Measurements from ENCODE around the gene CDH23.

The CDH23 gene

DNA sequence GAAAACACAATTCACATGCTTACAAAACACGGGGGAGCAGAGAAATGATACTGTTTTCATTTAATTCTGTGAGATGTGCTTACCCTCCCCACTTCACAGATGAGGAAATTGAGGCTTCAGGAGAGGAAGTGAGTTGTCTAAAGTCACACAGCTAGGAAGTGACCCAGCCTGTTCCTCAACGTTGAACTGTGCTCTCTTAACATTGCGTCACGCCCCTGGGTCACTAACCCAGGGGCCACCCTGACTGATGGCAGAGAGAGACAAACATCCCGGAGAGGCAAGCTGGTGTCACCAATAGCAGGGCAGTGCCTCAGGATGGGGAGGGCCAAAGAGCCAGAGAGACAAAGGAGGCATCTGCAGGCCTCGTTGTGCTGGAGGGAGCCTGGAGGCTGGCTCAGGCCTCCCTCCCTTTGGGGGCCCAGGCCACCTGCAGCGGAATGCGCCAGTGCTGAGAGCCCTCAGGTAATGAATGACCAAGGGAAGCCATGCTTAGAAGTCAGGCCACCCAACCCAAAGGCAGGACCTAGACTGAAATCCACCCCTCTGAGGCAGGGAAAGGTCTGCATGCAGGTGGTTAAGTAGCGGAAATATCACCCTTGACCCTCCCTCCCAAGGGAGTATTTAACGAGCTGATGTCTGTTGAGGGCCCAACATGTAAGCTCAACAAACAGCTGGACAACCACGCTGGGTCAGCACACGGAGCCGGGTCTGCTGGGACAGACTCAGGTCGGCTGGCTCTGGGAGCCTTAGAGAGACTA, 241.5 kb downstream of the CDH23 start:
- intact Hi-C loops (cut with DNase I) = no loop called here
- no peak for DNase-seq

DNA sequence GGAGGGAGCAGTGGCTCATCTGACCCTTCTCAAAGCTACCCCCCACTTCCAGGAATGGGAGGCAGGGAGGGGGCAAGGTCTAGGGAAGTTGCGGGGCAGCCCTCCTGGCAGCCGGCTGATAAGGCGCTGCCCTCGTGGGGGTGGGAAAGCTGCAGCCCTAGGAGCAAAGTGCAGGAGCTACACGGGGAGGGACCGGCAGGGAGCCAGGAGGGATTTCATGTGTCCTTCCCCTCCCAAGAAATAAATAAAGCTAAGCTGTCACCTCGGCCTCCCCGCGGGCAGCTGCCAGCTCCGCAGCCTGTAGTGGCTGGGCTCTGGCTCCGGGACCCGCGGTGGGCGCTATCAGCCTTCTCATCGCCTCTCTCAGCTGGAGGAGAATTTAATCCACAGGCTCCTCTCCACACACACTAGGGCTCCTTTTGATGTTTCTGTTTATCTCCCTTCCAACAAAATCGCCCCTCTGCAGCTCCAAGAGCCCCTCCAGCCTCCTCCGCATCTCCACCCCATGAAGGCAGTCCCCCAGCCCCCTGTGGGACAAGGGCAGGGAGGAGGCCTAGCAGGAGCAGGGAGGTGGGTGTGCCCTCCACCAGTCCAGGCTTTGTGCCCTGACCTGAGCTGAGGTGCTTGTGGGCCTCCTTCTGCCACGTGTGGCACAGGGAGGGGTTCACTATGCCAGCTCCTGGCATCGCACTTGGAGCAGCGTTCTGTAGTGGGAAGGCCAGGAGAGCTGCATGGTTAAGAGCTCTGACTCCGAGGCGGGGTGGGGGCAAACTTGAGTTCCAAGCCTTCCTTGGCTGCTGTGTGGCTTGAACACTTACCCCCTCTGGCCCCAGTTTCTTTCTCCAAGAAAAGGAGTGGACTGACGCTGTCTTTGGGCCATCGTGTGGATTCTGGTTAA, 242.4 kb downstream of the CDH23 start:
- intact Hi-C loops (cut with DNase I) = no loop called here
- no peak for DNase-seq

DNA sequence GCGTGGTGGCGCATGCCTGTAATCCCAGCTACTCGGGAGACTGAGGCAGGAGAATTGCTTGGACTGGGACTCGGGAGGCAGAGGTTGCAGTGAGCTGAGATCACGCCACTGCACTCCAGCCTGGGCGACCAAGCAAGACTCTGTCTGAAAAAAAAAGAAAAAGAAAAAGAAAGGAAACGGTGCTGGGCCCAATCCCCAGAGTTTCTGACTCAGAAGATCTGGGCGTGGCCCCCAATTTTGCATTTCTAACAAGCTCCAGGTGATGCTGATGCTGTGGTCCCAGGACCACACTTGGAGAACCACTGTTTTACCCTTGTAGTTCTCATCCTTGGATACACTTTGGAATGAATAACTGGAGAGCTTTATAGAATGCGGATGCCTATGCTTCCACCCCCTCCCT, 243.9 kb downstream of the CDH23 start:
- intact Hi-C loops (cut with DNase I) = no loop called here
- no peak for DNase-seq

DNA sequence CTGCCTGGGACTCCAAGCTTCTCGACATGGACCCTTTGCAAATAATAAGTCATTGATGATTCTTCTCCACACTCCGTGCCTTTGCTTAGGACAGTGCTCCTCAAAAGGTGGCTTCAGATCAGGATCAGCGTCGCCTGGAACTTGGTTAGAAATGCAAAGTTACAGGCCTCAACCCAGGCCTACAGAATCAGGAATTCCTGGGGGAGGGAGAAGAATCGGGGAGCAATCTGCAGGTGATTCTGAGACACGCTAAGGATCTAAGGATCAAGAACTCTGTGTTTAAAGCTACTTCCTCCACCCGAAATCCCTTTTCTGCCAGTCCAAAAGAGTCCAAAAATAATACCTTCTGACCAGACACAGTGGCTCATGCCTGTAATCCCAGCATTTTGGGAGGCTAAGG, 244.7 kb downstream of the CDH23 start:
- intact Hi-C loops (cut with DNase I) = no loop called here
- no peak for DNase-seq

DNA sequence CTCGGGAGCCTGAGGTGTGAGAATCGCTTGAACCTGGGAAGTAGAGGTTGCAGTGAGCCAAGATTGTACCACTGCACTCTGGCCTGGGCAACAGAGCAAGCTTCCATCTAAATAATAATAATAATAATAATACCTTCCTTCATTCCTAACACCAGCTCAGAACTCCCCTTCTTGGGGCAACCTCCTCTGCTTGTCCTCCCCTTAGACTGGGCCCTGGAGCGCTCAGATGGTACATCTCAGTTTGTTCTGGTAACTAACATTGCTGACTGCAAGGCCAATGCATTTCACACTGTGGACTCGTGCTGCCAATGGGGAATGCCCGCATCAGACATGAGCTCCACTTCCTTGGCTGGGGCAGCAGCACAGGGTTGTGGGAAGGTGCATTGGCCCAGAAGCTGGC, 245.3 kb downstream of the CDH23 start:
- DNase-seq = no peak
- intact Hi-C loops (cut with DNase I) = no loop called here

DNA sequence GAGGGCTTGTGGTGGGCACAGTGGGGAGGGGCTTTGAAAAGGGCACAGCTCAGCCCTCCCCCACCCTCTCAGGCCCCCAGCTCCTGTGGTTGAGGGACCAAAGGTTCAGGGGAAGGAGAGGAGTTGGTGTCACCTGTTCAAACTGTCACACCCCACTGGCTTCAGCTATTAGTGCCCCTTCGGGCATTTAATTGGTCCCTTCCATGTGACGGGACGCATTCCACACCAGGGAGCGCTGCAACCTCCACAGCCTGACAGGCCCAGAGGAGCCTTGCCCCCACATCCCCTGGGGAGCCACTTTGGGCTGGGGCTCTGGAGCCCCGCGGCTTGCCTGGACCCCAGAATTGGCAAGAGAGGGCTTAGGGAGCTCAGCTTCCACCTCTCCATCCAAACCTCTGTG, 247.2 kb downstream of the CDH23 start:
- intact Hi-C loops (cut with DNase I) = no loop called here
- no peak for DNase-seq

DNA sequence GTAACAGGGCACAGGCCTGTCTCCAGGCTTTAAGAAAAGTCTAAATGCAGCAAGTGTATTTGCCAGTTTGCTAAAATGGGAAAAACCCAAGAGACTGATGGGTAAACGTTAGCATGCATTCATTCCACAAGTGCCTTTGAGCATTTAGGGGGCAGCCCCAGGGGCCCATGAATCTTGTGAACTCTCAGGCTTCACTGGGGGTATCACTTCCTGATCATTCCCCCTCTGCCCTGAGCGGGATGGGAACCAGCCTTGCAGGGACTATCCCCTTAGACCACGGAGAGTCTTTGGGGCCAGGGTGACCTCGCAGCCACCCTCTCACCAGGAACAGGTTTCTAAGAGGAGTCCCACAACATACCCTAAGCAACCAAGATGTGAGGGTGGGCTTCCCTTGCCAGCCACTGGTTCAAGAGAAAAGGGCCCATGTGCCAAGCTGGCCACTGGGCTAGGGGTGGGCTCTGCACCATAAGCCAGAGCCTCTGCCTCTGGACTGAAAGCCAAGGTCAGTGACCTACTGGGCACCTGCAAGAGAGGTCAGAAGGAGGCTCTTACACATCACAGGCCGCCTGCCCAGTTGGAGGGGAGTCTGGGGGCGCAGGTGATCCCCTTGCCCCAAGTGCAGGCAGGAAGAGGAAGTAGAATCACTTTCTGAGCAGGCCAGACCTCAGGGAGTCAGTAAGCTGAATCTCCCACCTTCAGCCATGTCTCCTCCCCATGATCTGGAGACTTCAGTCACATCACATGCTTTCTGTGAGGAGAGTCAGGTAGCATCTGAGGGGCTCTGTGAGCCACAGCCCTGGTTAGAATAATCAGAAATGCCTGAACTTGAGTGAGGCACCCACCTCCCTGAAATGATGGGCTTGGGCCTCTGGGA, 247.8 kb downstream of the CDH23 start:
- intact Hi-C loops (cut with DNase I) = no loop called here
- no peak for DNase-seq

DNA sequence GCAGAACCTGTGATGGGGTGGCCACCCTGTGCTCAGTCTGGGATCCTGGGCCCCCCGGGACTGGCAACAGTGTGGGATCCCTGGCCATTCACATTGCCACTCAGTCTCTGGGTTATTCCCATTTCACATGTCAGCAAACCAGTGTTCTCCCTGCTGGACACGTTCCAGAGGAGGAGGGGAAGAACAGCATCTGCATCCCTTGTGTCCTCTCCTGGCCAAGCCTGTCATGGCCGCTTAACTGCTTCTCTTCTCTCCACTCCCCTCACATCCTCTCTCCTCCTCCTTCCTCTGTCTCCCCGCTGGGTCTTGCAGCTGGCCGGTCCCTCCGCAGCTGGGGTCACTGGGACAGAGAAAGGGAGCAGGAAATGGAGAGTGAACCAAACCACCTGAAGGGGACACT, 248.5 kb downstream of the CDH23 start:
- DNase-seq = no peak
- intact Hi-C loops (cut with DNase I) = no loop called here

DNA sequence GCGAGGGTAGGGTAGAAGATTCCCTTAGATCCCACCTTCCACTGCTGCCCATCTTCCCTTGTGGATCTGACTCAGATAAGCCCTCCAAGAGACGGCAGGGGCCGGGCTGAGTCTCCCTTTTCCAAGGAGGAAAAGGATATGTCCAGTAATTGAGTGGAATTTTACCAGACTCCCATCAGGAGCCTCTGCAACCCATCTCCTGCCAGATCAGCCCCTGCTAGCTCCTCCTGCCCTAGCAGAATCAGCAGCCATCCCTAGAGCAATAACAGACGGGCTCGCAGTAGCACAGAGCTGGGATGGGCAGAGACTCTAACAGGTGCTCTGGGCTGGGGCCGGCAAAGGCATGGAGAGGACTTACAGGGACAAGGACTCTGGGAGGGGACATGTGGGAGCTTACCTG, 249.3 kb downstream of the CDH23 start:
- intact Hi-C loops (cut with DNase I) = no loop called here
- no peak for DNase-seq

DNA sequence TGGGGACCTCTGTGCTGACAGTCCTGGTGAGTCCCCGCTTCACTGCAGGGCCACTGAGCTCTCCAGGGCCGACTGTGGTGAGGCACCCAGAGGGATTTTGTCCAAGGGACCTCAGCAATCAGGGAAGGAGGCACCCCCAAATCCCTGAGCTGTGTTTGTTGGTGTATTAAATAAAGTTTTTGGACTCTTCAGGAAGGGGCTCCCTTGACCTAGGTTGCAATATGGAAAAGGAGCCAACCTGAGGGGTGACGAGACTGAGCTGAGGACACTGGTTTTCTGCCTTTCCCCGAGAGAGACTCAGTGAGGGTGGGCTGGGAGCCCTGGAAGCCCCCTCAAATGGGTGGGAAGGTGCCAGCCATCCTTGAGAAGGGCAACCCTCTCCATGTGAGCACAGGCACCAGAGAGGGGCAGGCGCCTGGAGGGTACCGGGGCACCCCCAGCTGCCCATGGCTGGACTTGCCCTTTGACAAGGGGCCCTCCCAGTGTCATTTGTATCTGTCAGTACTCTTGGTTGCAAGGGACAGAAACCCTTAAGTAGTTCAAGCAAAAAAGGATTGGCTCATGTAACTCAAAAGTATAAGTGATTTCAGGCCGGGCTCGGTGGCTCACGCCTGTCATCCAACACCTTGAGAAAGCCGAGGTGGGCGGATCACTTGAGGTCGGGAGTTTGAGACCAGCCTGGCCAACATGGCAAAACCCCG, 250.0 kb downstream of the CDH23 start:
- intact Hi-C loops (cut with DNase I) = no loop called here
- no peak for DNase-seq

DNA sequence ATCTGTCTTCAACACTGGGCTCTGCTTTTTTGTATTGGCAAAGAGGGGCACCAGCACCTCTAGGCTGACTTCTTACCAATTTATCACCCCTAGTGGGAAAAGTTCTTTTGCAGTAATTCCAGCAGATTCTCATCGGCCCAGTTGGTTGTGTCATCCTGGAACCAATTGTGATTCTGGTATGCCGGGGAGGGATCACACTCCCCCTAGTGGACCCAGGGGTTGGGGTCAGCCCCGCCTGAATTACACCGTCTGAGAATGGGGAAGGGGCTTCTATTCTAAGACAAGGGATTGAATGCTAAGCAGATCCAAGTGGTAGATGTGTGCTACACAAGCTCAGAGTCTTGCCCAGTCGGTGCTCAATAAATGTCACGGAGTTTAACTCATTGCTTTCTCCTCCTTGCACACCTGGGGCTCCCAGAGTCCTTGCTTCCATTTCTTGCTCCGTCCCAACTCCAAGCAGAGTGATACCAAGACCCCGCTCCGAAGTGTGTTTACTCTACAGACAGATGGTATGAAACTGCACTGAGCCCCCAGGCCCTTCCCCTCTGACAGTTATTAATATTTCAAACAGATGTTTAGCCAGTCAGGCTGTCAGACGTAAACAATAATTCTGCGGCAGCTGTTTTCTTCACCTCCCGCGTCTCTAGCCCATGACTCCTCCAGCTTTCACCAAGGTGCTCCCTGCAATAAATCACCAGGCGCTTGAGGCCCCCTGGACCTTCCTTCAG, 251.0 kb downstream of the CDH23 start:
- intact Hi-C loops (cut with DNase I) = no loop called here
- DNase-seq = no peak

DNA sequence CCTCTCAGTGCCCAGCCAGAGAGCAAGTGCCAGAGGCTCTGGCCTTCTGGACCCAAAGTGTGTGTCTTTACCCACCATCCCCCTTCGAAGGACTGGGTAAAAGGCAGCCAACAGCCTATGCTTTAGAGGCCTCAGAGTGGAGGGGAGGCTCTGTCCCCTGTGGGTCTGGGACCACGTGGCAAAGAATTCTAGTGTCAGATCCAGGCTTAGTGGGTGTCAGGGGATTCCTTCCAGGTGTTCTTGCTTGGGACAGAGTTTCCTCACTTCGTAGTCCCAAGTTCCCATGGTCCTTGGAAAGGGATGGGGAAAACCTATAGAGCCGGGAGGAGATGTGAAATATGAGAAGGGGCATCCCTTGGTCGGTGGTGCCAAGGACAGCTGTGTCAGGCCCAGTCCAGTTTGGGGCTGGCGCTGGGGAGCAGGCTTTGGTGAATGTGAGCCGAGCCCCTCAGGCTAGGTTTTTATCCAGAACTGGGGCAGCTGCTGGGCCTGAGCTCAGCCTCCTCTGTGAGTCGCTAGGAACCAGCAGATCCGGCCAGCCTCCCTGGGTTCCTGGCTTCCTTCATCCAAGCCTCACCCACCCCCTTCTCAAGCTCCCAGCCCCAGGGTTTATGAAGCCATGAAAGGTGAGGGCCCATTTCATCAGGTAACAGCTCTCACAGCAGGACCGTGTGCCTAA, 251.7 kb downstream of the CDH23 start:
- intact Hi-C loops (cut with DNase I) = no loop called here
- DNase-seq = no peak

DNA sequence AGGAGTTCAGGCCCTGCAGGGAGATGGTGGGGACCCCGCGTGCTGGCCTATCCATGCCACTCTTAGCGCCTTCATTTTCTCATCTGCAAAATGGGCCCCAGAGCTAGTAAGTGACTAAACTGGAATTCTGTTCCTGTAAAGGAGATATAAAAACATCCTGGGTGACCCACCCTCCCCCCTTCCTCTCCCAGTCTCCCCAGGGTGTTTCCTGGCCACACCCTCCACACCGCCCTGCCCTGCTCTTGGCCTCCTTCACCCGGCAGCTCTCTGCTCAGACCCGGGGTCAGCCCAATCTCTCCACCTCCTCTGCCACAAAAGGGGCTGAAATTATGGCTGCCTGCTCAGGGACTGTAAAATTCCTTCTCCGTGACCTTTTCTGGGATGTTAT, 252.2 kb downstream of the CDH23 start:
- intact Hi-C loops (cut with DNase I) = no loop called here
- no peak for DNase-seq

DNA sequence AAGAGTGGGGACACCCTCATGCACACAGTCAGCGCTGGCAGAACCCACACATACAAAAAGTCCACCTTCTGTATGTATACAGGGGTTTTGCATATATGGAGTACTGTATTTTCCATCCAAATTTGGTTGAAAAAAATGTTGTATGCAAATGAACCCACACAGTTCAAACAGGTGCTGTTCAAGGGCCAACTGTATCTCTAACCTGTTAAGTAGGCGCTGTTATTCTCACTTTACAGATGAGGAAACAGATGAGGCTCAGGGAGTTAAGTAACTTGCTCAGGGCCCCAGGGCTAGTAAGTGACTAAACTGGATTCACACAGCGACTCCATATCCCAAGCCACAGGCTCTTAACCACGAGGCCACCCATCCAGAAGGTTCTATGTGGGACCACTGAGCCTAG, 252.9 kb downstream of the CDH23 start:
- no peak for DNase-seq
- intact Hi-C loops (cut with DNase I) = no loop called here

DNA sequence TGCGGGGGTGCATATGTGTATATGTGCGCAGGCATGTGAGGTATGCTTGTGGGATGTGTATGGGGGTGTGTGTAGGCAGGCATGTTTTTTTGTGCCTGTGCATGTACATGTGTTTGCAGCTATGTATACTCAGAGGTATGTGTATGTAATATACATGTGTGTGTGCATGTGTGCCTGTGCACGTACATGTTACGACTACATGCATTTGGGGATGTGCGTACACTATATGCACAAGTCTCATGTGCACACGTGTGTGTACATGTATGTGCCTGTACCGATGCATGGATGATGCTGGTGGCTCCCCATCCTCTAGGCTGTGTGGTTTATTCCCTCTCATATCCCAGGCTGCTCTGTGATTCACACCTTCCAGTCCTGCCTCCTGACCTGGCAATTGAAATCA, 253.7 kb downstream of the CDH23 start:
- no peak for DNase-seq
- intact Hi-C loops (cut with DNase I) = no loop called here

DNA sequence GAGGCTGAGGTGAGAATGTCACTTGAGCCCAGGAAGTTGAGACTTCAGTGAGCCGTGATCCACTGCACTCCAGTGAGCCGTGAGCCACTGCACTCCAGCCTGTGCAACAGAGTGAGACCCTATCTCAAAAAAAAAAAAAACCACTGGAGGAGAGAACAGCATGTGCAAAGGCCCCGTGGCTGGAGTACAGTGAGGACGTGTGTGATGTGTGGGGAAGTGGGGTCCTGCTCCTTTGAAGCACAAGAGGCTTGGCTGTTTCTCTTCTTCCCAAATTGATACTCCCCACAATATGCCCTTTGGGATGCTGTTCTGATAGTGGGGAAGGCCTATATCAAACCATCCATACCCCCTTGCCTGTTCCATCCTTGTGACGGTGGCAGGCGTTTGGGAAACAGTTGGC, 254.7 kb downstream of the CDH23 start:
- intact Hi-C loops (cut with DNase I) = no loop called here
- no peak for DNase-seq

DNA sequence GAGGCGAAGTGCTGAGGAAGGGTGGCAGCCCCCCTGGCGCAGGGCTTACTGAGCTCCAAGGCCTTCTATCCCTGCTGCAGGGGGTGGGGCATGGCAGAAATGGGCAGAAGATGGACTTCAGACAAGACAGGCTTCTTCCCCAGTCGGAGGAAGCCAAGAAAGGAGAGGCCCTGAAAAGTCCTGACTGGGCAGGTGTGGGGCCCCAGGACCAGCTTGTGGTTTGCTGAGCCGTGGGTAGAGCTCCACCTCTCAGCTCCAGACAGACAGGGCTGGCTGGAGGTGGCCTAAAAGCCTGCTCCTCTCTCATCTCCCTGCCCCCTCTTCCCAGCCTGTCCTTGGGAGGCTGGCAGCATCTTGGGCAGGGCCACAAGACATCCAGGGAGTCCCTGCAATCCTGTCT, 255.2 kb downstream of the CDH23 start:
- DNase-seq = no peak
- intact Hi-C loops (cut with DNase I) = no loop called here

DNA sequence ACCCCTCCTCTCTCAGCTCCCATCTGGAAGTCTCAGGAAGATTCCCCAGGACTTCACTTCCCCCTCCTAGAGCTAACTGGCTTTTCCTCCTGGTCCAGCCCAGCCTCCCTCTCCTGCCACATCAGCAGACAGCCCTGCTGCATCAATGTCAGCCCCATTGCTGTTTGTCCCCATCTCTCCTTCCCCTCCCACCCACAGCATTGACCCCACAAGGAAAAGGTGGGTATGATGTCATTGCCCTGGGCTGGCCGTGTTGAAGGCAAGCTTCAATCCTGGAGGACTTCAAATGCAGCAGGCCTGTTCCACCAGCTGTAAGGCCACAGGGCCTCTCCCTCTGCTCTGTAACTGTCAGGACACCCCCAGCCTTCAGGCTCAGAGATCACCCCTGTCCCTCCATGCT, 256.3 kb downstream of the CDH23 start:
- intact Hi-C loops (cut with DNase I) = no loop called here
- no peak for DNase-seq

DNA sequence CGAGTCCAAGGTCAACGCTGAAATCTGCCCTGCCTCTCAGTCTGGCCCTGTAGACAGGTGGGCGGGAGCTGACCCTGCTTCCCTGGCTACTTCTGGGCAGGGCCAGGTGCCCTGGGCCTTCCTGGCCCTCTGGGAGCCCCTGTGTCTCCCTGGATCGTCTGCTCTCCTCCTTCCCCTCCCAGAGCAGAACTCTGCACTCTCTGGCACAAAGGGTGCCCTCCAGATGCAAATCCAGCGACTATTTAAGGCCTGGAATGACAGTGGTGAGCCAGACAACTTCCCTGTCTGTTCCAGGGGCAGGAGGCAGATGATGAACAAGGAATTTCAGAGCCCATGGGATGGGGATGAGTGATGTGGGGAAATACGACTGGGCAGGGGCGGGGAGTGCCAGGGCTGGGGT, 259.5 kb downstream of the CDH23 start:
- DNase-seq = no peak
- intact Hi-C loops (cut with DNase I) = no loop called here
